GM21423 (cell line): ENCODE data around the gene MTRR.

Experiments used
- ATAC-seq: cut with Tn5 transposase; IDR thresholded peaks from one replicate; pipeline ENCODE4 v1.9.1; 2021; ENCODE audit warnings: mild to moderate bottlenecking, moderate library complexity; ENCODE audit not compliant: unreplicated experiment

The MTRR gene

DNA sequence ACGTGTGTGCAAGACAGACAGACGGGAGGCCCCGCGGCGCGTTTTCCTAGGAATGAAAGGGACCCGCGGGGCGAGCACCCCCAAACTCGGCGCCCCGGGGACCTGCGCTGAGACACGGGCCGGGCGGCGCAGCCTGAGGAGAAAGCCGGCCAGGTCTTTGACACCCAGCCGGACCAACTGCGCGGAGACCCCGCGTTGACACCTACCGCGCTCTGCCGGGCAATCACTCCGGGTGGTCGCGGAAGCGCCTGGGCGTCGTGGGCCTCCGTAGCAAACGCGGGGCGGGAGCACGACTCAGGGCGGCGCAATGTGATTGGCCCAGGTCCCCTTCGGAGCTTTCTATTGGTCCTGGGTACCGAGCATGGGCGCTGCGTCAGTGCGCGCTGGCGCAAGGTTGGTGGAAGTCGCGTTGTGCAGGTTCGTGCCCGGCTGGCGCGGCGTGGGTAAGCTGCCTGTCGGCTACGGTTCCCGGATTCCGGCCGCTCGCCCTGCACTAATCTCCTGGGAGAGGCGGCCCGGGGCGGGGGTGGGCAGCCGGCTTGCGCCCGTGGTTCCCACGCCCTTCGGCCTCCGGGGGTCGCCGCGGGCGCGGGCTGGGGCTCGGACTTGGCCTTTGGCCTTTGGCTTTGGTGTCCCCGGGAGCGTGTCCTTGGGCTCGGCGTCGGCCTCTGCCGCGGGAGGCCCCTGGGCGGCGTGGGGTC is at the start of gene MTRR, which contains the start of gene FASTKD3:
MTRR (plus strand) TSS at position 376 of the 701 bp plus-strand sequence. CDS start 1,647 bp downstream, outside the sequence.
FASTKD3 (minus strand) TSS at position 259 of the 701 bp plus-strand sequence. CDS start 948 bp downstream, outside the sequence.
- ATAC-seq: peak; percentile 98

DNA sequence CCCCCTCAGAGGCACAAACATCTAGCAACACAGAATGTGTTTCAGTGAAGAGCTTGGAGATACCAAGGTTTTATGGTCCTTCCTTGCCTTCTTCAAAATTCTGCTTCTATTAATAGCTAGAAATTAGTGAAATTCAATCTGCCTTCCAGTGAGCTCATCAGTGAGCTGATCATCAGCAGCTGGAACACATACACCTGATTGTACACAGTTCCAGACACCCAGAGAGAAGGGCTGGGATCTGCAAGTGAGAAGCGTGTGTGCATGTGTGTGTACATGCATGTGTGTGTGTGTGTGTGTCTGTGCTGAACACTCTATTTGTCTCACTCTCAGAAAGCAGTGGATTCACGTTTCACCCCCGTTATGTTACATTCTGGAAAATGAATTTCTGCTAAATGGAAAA is 46.5 kb upstream of the MTRR start:
- no peak for ATAC-seq

DNA sequence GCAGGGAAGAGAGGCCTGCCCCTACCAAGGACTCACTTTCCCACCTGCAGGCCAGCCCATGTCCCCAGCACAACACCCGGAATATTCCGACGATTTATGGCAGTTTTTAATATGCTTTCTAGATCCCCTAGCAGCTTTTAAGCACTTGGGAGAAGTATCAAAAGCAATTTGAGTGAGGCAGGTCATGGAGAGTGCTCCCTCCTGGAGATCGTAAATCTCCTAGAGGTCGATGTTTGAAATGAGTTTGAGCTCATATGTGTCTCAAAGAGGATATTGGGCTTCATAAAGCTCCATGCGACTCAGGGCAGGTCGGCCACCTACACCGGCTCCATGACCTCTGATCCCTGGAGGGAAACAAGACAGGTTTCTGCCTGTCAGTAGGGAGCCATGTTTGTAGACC is 45.4 kb upstream of the MTRR start:
- ATAC-seq: no peak

GRCh38 chr5:7824995-7825394 is 44.0 kb upstream of the MTRR start:
- ATAC-seq: no peak

- no peak for ATAC-seq
These were observed 43.3 kb upstream of the MTRR start for GRCh38 chr5:7825630-7826029.

- no peak for ATAC-seq
These were observed 41.3 kb upstream of the MTRR start for GRCh38 chr5:7827610-7828009.

GRCh38 chr5:7828269-7828668 is 40.7 kb upstream of the MTRR start:
- ATAC-seq: no peak

DNA sequence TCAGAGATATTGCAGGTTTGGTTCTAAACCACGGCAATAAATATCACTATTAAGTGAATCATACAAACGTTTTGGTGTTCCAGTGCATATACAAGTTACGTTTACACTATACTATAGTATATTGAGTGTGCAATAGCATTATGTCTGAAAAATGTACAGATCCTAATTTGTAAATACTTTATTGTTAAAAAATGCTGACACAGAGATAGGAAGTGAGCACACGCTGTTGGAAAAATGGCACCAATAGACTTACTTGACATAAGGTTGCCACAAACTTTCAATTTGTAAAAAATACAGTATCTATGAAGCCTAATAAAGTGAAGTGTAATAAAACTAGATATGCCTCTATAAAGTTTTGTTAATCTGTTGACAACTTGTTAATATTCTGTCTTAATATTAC is 34.0 kb upstream of the MTRR start:
- no peak for ATAC-seq

- ATAC-seq: no peak
These were observed 31.5 kb upstream of the MTRR start for GRCh38 chr5:7837403-7837802.

- no peak for ATAC-seq
These were observed 26.4 kb upstream of the MTRR start for GRCh38 chr5:7842531-7842930.

DNA sequence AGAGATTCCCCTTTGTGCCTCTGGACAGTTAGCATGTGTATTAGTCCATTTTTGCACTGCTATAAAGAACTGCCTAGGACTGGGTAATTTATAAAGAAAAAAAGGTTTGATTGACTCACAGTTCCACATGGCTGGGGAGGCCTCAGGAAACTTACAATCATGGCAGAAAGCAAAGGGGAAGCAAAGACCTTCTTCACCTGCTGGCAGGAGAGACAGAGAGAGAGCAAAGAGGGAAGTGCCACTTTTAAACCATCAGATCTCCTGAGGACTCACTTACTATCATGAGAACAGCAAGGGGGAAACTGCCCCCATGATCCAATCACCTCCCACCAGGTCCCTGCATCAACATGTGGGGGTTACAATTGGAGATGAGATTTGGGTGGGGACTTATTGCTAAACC is 24.0 kb upstream of the MTRR start:
- no peak for ATAC-seq

DNA sequence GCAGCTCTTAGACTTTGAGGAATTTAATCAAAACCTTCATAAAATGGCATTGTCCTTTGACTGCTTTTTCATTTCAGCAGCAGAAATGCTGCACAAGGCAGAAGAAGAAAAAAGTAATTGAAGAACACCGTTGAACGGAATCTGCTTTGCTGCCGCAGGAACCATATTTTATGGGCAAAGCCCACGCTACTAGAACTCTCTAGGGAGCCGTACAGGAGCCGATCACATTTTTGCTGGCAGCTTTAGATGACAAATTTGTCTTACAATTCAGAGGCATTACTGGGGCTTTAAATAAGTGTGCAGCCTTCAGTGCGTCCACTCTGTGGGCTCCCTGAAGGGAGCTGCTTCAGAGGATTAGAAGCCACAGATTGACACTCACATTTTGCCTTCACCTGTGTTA is 23.4 kb upstream of the MTRR start:
- ATAC-seq: no peak

DNA sequence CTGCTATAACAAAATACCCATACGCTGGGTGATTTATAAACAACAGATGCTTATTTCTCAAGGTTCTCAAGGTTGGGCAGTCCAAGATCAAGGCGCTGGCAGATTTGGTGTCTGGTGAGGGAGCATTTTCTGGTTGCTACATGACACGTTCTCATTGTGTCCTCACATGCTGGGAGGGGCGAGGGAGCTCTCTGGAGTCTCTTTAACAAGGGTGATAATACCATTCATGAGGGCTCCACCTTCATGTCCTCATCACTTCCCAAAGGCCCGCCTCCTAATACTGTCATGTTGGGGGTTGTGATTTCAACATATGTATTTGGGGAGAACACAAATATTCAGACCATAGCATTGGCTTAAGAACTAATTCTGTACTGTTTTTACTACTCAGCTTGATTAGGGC is 22.6 kb upstream of the MTRR start:
- ATAC-seq: no peak

GRCh38 chr5:7848296-7848695 is 20.7 kb upstream of the MTRR start:
- ATAC-seq: no peak

- ATAC-seq: no peak
These were observed 19.1 kb upstream of the MTRR start for GRCh38 chr5:7849681-7850394.

DNA sequence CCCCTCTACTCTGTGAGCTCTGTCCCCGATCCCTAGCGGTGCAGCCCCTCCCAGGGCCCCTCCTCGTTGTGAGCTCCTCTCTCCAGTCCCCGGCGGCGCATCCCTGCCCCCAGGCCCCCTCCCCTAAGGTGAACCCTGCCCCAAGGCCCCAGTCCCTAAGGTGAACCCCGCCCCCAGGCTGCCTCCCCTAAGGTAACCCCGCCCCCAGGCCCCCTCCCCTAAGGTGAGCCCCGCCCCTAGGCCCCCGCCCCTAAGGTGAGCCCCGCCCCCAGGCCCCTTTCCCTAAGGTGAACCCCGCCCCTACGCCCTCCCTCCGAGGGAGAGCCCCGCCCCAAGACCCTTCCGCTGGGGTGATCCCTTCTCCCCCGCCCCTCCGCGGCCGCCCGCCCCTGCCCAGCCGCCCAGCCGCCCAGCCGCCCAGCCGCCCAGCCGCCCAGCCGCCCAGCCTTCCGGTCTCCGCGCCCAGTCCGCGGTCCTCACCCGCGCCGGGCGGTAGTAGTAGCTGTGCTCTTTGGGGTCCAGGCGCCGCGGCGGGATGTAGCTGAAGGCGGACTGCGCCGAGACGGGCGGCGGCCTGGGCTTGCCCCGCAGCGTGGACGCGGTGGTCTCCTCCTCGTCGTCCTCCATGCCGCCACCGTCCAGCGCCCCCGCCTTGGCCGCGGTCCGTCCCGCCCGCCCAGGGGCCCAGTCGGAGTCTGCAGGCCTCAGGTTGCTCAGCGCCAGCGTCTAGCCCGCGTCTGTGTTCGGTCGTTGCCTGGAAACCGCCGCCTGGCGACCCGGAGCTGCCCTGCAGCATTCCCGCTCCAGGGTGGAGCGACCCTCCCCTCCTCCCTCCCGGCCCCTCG is 18.3 kb upstream of the MTRR start, which contains the start of gene CFAP90:
CFAP90 (minus strand) TSS at position 739 of the 845 bp plus-strand sequence; CDS start at position 627, 112 bp downstream.
- ATAC-seq: no peak

DNA sequence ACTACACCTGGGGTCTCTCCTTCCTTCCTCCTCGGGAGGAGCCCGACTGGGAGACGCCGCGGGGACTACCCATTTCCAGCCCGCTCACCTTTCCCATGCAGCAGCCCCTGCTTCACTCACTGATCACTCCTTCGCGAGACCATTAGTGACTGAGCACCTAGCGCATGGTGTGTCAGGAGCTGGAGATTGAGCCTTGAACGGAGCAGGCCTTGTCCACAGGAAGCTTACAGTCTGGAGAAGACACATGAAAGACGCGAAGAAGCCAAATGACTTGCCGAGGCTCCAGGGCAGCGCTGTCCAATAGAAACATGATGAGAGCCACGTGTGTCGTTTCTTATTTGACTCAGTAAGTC is 17.7 kb upstream of the MTRR start:
- no peak for ATAC-seq

DNA sequence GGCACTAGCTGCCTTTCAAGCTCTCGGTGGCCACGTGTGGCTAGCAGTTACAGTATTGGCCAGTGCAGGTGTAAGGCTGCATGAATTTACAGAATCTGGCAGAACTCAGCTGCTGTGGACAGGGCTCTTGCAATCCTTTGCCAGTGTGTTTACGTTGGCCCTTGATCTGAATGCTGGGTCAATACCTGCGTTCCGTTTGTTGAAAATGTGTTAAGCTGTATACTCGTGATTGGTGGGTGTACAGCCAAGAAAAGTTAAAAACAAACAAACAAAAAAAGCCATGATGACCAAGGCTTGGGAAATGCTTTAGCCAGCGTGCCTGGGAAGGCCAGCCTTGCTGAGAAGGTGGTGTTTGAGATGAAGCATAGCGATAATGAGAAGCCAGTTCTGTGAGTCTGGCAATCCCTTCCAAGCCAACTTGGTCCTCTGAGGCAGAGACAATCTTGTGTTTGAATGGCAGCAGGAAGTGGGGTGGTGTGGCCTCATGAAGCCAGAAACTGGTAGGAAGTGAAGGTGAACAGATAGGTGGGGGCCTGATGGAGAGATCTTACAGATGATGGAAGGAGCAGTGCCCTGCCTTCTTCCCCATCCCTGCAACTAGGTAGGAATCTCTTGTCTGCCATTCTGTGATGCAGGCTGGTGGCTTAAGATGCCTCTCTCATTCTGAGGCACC is 17.2 kb upstream of the MTRR start:
- ATAC-seq: no peak

DNA sequence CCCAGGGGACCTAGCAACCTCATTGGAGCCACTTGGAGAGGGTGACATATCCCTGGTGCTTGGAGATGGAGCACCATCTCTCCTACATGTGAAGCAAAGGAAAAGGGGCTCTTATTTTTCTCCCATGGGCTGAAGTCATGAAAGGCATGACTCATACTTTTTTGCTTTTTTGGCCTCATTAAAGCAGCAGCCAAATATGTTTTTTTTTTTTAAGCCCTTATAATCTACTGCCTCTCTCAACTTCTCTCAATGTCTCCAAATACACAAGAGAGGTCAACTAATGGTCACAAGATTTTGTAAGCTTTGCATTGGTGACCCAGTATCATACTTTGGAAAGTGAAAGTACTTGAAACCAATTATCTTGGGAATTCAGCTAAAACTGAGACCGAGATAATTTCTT is 16.4 kb upstream of the MTRR start:
- no peak for ATAC-seq

- no peak for ATAC-seq
These were observed 16.0 kb upstream of the MTRR start for GRCh38 chr5:7852988-7853387.

- no peak for ATAC-seq
These were observed 13.3 kb upstream of the MTRR start for GRCh38 chr5:7855611-7856010.
